HG03196 (cell line): ENCODE data around the gene TRAPPC3.
"Not testable (repeated sequence)": the region's sequence is repeated elsewhere in the genome, so short reads cannot be mapped to it uniquely, and the experiment has no call there.

ENCODE experiments used
- ATAC-seq: cut with Tn5 transposase; IDR thresholded peaks from one replicate; pipeline ENCODE4 v1.9.1; 2021; ENCODE audit not compliant: unreplicated experiment

TRAPPC3 gene

GRCh38 chr1:36149237-36149972, at the start of gene TRAPPC3:
TRAPPC3 (minus strand) TSS chr1:36149486; CDS start chr1:36149378, 108 bp downstream.
- peak; percentile 90 for ATAC-seq

GRCh38 chr1:36198641-36199040, 49.4 kb upstream of the TRAPPC3 start:
- ATAC-seq: no peak

- ATAC-seq: not testable (repeated sequence)
Measured at GRCh38 chr1:36196805-36197204, 47.5 kb upstream of the TRAPPC3 start.

GRCh38 chr1:36187800-36188593, 38.7 kb upstream of the TRAPPC3 start:
- peak; percentile 66 for ATAC-seq

- ATAC-seq: no peak
Measured at GRCh38 chr1:36183309-36183856, 34.1 kb upstream of the TRAPPC3 start.

DNA sequence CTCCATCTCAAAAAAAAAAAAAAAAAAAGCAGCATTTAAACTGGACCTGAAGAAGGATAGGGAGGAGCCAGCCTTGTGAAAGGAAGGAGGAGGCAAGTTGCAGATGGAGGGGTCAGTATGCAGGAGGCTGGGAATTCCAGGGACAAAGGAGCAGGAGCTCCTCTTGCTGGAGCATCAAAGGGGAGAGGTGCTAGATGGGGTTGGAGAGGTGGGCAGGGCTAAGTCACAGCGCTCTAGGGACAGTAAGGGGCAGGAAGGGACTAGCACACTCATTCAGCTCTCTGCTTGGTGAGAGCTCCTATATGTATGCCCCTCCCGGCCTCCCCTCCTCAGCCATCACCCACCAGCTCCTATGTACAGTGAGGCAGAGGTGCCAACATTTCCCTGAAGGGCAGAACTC, 33.4 kb upstream of the TRAPPC3 start:
- ATAC-seq: no peak

DNA sequence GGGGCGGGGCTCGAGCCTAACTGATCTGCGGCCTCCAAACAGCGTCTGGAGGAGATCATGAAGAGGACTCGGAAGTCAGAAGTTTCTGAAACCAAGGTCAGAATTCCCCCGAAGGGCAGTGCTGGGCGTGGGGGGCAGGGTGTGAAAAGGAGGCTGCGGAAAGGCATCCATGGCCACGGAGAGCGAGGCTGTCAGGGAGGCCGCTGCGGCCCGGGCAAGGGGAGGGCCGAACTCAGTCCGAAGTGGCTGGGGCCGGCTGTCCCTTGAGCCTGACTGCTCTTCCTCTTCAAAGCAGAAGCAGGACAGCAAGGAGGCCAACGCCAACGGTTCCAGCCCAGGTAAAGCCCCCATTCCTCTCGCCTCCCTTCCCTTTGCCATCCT, 29.9 kb upstream of the TRAPPC3 start:
- no peak for ATAC-seq

DNA sequence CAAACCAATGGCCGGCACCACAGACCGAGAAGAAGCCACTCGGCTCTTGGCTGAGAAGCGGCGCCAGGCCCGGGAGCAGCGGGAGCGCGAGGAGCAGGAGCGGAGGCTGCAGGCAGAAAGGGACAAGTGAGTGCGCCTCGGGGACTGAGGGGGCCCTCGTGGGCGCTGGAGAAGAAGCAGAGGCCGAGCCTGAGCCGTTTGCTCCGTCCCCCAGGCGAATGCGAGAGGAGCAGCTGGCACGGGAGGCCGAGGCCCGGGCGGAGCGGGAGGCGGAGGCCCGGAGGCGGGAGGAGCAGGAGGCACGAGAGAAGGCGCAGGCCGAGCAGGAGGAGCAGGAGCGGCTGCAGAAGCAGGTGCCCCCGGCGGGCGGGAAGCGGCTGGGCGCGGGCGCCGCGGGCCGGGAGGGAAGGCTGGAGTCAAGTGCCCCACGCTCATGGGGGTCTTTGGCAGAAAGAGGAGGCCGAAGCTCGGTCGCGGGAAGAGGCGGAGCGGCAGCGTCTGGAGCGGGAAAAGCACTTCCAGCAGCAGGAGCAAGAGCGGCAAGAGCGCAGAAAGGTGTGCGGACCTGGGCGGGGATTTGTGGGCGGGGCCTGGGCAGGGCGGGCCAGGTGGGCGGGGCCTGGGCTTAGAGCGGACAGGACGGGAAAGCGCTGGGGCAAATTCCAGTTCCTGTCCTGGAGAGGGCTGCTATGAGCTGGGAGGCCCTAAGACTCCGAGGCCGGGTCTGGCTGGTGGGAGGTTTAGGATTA, 29.4 kb upstream of the TRAPPC3 start:
- ATAC-seq: no peak

GRCh38 chr1:36177589-36178431, 28.5 kb upstream of the TRAPPC3 start:
- ATAC-seq: no peak

DNA sequence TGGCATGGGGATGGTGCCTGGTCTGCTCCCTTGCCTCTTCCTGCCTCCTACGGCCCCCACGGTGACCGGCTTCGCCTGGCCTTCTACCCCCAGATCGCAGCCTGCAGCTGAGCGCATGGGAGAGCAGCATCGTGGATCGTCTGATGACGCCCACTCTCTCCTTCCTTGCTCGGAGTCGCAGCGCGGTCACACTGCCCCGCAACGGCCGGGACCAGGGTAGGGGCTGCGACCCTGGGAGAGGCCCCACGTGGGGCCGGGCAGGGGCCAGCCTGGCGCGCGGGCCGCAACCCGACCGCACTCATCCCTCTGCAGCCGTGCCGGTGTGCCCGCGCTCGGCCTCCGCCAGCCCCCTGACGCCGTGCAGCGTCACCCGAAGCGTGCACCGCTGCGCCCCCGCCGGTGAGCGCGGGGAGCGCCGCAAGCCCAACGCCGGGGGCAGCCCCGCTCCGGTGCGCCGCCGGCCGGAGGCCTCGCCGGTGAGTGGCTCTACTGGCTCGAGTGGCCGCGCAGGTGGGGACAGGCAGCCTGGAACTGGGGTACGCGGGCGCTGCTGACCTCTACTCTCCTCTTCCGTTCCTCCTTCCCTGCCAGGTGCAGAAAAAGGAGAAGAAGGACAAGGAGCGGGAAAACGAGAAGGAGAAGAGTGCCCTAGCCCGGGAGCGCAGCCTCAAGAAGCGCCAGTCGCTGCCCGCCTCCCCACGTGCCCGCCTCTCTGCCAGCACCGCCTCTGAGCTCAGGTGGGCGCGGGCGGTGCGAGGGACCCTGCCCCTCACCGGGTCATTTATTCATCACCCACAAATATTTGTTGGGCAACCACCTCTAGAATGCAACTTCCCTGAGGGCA, 27.0 kb upstream of the TRAPPC3 start:
- no peak for ATAC-seq

- ATAC-seq: no peak
Measured at GRCh38 chr1:36175137-36176095, 26.1 kb upstream of the TRAPPC3 start.

- no peak for ATAC-seq
Measured at GRCh38 chr1:36174713-36175112, 25.4 kb upstream of the TRAPPC3 start.

DNA sequence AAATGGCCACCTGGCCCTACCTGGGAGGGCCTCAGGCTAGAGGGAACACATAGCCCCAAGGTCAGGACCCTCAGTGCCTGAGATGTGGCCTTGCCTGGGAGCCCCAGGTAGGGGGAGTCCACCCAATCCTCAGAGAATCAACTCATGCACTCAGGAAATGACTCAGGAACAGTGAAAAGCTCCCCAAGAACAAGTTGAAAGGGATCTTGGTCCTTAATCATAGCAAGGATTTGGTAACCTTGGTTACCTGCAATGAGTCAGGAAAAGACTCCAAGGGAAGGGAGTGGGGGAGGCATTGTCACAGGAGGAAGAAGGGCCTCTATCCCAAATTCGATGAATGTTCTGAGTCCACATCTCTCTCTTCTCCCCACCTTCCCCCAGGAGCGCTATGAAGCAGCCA, 23.7 kb upstream of the TRAPPC3 start:
- no peak for ATAC-seq

GRCh38 chr1:36172017-36172747, 22.9 kb upstream of the TRAPPC3 start:
- ATAC-seq: no peak

GRCh38 chr1:36170643-36171412, 21.5 kb upstream of the TRAPPC3 start:
- no peak for ATAC-seq

GRCh38 chr1:36168514-36168913, 19.2 kb upstream of the TRAPPC3 start:
- no peak for ATAC-seq
